Activated effector memory CD4-positive, alpha-beta T cell treated with anti-CD3 and anti-CD28 coated beads, Interleukin-2, amount 50 U/mL, for 16 hours (primary cell): ENCODE results near the gene CEP85L.

ENCODE experiments used
- DNase-seq: peaks from one replicate; pipeline ENCODE4 v3.0.0-alpha.2; 2020

CEP85L gene

DNA sequence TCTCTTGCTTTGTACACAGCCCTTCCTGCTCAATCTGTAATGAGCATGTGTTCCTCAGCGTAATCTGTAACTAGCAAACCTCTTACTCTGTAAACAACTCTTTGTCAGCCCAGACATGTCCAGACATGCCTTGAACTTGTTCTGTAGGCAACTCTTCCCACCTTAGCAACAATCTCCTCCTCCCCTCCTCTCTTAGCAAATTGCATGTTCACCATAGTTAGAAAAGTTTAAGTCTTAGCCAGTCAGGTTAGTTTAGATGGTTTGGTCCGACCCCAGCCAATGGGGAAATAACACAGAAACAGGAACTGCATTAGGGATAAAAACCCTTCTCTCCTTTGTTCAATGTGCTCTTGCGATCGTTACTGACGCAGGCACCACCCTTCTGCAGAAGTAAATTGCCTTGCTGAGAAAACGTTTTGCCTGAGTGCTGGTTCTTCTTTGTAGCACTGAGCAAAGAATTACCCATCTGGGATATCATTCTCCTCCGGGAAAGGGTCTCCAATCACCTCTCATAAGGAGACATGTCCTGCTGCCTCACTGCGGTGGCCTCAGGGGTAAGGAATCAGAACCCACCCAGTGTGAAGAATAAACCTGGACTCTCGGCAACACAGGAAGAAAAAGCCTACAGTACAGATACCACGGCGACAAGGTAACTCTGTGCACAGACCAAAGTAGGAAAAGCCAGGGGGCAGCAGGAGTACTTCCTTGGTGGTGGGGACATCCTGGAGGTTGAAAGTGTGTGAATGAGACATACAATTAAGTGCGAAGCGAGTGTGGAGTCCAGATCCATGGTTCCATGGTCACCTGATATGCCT lies 77.1 kb downstream of the CEP85L start:
- no peak for DNase-seq

DNA sequence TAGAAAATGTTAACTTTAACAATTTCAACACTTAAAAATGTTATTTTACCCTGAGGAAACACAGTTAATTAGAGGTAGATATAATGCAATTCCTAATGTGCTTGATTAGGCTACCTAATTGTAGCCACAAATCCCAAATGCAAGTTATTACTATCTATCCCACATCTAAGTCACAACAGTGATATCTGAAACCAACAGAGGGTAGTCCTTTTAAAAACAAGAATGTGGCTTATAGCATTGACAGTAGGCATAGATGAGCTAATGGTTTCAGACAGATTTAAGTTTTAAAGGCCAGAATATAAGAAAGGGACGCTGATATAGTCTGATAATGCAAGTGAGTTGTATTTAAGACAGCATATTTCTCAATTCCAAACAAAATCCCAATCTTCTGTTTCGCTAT lies 80.3 kb downstream of the CEP85L start:
- no peak for DNase-seq

DNA sequence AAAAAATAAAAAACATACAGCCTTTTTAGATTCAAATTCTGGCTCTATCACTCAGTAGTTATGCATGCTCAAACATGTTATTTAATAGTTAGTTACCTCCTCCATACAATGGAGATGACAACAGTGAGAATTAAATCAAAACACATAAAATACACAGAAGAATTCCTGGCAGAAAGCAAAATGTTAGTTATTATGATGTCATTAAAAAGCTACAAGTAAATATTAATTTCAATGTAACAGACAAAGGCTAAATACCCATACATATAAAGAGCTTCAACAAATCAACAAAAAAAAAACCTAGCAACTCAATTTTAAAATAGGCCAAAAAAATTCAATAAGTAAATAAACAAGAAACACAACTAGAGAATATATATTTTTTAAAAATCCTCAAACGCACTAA lies 81.9 kb downstream of the CEP85L start:
- DNase-seq = no peak

- DNase-seq = no peak
These were observed 83.4 kb downstream of the CEP85L start for GRCh38 chr6:118567974-118568373.

DNA sequence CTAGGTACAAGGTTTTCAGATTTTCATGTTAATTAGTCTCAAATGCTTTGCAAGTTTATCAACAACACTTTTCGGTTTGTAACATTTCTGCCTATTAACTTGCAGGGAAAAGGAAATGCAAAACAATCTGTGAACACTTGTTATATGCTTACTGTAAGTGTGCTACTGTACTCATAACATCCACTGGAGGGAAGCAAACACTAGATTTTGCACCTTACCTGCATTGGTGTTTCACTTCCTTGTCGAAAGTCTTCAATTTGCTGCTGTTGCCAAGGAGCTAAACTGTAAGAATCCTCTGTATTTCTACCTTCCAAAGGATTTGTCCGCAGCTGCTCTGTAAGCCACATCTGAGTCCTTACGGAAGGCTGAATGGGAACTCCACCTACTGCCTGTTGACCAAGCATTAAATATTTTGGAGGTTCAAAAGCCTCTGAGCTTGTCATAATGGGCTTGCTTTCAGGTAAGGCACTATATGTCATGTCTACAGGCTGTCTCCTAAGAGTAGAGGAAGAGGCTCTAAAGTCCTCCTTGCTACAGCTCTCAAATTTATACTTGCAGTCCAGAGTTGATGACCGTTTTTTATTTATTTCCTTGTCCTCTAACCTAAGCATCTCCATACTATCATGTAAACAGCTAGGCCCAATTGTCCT lies 86.0 kb downstream of the CEP85L start:
- no peak for DNase-seq

DNA sequence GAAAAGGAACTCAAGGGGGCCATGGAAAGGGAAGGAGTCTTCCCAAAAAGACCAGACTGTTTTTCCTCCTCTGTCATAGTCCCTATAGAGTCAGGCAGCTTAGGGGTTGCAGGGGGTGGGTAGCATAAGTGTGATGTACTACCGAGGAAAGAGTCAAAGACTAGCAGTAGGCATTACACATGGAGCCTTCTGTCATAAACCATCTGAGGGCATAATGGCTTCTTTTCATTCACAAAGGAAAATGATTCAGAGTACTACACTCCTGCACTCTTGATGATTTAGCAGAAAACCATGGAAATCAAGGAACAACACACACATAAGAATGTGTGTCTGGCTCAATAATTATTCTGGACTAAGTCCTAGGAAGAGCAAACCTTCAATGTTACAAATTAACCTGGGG lies 88.4 kb downstream of the CEP85L start:
- DNase-seq = no peak

- no peak for DNase-seq
These were observed 89.1 kb downstream of the CEP85L start for GRCh38 chr6:118562248-118562647.

DNA sequence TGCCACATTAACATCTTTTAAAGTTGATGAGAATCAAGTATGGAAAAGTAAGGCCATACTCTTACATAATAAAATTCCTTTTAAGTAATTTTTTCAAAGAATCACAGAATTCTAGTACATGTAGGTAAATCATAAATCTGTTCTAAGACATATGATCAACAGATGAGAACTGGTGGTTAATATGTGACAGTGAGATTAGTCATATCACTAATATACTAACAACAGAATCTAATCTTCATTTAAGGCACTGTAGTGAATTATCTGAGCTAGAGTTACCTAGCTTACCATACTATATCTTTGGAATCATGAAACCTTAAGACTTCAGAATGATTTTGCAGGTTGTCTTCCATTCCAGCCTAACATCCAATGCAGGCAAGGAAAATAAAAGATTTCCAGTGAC lies 91.7 kb downstream of the CEP85L start:
- no peak for DNase-seq

DNA sequence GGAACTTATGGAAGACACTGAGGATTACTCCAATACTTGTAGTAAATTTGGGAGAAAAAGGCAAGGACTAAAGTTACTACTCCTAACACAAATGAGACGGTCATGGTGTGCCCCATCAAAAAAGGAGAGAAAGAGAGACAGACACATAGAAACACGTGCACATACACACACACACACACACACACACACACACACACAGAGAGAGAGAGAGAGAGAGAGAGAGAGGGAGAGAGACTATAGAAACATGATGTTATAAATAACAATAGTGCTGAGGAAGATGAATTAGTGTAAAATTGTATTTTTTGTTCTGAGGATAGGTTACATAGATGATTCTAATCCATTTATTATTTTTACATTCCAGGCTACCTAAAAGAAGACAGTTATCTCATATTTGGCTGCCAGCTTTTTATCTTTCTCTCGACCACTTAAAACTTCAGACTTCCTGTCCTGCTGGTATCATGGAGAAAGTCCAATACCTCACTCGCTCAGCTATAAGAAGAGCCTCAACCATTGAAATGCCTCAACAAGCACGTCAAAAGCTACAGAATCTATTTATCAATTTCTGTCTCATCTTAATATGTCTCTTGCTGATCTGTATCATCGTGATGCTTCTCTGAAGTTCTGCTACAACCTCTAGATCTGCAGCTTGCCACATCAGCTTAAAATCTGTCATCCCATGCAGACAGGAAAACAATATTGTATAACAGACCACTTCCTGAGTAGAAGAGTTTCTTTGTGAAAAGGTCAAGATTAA lies 92.8 kb downstream of the CEP85L start:
- no peak for DNase-seq

GRCh38 chr6:118554698-118555097 lies 96.7 kb downstream of the CEP85L start:
- DNase-seq = no peak

GRCh38 chr6:118553132-118553531 lies 98.3 kb downstream of the CEP85L start:
- no peak for DNase-seq

GRCh38 chr6:118551063-118552053 lies 100.0 kb downstream of the CEP85L start:
- no peak for DNase-seq

GRCh38 chr6:118548613-118549012 lies 102.8 kb downstream of the CEP85L start:
- DNase-seq = no peak

GRCh38 chr6:118548136-118548535 lies 103.3 kb downstream of the CEP85L start, which contains the start of gene PLN:
Gene PLN, plus strand, starts transcription at chr6:118548296. Its CDS starts 10,626 bp downstream, at chr6:118558922.
- no peak for DNase-seq

- DNase-seq = no peak
These were observed 104.5 kb downstream of the CEP85L start for GRCh38 chr6:118546880-118547218.

DNA sequence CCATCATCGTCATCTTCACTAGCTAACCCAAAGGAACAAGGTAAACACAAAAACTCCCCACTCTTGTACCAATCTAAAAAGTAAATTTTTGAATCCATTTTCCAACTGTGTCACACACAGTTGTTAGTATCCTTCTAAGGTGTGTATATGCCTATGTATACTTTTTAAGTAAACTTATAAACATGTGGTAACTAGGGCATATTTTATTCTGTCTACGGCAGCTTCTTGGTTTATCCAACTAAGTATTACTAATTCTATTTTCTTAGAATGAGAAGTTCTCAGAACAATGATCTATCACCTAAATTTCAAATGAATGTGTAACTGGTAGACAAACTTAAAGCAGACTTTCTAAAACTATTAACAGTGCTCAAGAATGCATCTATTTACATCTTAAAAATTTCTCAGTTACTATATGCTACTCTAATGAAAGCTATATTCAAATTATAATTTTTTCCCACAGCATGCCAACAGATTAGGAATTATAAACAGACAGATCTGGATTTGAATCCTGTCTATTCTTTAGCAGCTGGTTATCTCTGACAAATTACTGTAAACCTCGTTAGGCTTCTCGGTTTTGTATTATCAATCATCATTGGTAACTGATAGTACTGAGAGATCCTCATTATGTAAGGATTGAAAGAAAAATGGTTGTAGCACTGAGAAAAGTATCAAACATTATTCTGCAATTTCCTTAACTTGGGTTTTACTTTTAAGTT lies 105.1 kb downstream of the CEP85L start:
- no peak for DNase-seq

GRCh38 chr6:118544105-118544504 lies 107.3 kb downstream of the CEP85L start:
- no peak for DNase-seq

DNA sequence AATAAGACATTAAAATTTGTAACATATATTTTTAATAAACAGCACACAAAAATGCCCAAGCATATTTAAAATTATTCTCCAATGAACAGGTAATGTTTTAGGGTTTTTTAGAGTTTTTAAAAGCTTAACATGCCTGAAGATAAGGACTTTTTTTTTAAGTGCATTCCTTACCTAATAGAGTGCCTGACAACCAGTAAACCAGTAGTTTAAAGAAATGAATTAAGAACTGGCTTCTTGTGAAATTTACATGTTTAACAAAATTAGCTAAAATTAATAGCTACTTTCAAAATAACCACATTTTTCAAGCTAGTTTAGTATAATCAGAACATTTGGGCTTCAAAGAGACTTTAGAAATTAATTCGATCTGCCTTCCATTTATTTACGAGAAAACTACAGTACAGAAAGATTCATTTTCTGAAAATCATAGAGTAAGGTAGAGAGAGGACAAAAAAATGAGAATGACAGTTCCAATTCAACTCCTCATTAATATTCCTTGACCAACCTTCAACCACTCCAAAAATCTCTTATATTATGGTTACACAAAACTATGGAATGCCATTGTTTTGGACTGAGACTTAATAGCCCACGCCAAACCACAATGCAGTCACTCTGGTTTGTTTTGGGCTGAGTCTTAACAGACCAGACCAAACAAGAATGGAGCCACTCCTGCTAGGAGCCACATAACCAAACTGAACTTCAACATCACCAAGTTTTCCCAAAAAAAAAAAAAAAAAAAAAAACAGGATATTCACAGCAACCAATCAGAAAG lies 109.0 kb downstream of the CEP85L start:
- no peak for DNase-seq

DNA sequence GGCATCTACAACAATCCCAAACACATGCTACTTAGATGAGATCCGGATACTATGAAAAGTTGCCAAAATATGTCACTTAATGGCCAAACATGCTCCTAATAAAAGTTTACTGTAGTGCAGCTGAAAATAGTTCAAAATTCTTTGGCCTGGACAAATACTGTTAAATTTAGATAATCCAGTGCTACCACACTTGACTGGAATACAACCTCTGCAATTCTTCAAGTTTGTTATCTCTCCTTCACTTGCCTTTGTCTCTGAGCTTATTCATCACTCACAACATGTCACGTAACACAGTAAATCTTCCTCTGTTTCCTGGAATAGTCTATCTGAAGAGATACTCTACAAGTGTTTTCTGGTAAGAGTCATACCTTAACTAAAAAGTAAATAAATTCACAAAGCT lies 113.8 kb downstream of the CEP85L start:
- DNase-seq = no peak

DNA sequence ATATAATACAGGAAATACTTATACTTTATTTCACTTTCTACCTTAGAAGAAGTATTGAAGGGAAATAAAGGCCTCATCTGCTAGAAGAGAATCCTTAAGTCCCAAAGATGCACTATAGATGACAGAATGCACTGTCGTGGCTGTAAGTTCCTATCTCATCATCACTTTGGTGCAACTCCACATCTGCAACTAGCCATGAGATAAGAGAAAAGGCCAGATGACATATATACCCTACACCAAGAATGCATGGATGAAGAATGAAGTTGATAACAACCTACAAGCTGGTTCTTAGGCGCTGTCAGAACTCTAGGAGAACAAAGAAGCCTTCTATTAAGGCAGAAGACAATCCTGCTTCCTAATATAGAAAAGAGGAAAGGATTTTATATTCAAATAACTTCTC lies 114.9 kb downstream of the CEP85L start:
- DNase-seq = no peak

DNA sequence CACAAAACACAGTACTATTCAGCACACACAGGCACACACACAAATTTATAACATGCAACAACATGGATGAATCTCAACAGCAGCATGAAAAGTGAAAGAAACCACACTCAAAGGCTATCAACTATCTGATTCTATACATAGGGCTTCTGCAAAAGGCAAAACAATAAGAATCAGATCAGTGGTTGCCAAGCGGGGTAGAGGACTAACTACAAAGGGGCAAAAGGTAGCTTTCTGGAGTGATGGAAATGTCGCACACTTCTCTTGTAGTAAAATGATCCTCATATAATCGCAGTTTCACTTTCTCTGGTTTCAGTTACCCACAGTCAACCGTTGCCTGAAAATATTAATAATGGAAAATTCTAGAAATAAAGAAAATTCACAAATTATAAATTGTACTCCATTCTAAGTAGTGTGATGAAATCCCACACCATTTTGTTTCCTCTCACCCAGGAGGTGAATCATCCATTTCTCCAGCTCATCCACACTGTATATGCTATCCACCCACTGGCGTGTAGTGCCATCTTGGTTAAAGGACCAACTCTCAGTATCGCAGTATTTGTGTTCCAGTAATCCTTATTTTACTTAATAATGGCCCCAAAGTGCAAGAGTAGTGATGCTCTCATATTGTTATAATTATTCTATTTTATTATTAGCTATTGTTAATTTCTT lies 116.1 kb downstream of the CEP85L start:
- no peak for DNase-seq
